ENCODE data around the gene PRXL2A. TPM values are rescaled to one million over a fixed set of nuclear protein-coding genes. Genes with fewer than 3 reads are reported as not detected.
"Not testable (repeated sequence)": the region's sequence is repeated elsewhere in the genome, so short reads cannot be mapped to it uniquely, and the experiment has no call there.

PRXL2A gene
- total RNA-seq, 1 experiment from 2014 or later: 8.6 TPM

GRCh38 chr10:80474941-80475340 is 66.6 kb downstream of the PRXL2A start:
- no peak for DNase-seq (ENCODE audit: low spot score)

- DNase-seq (ENCODE audit: low spot score): not testable (repeated sequence)
These were observed 67.3 kb downstream of the PRXL2A start for GRCh38 chr10:80475641-80476040.

- no peak for DNase-seq (ENCODE audit: low spot score)
These were observed 68.3 kb downstream of the PRXL2A start for GRCh38 chr10:80476685-80477084.

- no peak for DNase-seq (ENCODE audit: low spot score)
These were observed 69.5 kb downstream of the PRXL2A start for GRCh38 chr10:80477813-80478212.

DNA sequence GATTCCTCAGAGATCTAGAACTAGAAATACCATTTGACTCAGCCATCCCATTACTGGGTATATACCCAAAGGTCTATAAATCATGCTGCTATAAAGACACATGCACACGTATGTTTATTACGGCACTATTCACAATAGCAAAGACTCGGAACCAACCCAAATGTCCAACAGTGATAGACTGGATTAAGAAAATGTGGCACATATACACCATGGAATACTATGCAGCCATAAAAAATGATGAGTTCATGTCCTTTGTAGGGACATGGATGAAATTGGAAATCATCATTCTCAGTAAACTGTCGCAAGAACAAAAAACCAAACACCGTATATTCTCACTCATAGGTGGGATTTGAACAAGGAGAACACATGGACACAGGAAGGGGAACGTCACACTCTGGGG is 72.0 kb downstream of the PRXL2A start:
- not testable (repeated sequence) for DNase-seq (ENCODE audit: low spot score)

- no peak for DNase-seq (ENCODE audit: low spot score)
These were observed 72.5 kb downstream of the PRXL2A start for GRCh38 chr10:80480852-80481251.

DNA sequence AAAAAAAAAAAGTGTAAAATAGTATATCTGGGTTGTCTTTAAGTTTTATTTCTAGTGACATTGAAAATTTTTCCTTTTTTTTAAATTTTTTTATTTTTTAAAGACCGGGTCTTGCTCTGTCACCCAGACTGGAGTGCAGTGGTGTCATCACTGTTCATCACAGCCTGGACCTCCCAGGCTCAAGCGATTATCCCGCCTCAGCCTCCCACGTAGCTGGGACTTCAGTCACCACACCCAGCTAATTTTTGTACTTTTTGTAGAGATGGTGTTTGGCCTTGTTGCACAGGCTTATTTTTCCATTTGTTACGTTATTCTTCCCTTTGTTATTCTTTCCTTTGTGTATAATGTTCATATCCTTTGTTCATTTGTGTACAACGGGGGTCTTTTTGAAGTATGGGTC is 75.9 kb downstream of the PRXL2A start:
- DNase-seq (ENCODE audit: low spot score): no peak

- DNase-seq (ENCODE audit: low spot score): no peak
These were observed 76.3 kb downstream of the PRXL2A start for GRCh38 chr10:80484676-80485075.

- no peak for DNase-seq (ENCODE audit: low spot score)
These were observed 77.0 kb downstream of the PRXL2A start for GRCh38 chr10:80485076-80485945.

DNA sequence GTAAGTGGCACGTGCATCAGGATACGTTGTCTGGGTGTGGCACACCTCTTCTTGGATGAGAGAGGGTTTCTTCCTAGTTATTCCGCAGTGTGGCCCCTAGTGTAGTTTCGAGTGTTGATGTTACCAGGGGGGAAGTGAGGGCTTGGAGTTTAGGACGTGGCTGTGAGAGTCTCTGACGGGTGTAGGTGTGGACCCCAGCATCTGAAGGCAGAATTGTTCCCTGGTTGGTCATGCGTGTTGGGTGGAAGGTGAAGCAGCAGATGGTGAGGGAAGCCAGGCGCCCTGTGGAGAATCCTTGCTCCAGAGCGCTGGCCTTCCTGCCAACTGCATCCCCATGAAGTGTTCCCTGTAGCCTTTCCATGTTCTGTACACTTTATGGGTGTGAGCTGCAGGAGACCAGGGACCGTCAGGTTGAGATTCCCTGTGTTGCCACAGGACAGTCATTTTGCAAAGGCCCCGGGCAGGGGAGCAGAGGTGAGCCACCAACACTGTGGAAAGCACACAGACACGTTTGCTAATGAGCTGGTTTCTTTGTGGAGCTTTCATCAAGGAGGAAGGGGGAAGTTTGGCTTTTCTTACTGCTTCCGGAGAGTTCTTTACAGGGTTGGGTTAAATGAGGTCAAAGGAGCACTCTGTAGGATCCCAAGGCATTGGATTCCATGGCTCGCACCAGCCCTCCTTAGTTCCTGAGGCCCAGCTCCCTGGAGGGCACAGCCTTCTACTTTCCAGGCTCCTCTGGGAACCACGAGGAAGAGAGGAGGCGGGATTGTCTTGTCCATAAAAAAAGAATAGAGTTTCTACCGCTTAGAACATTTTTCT is 77.8 kb downstream of the PRXL2A start:
- no peak for DNase-seq (ENCODE audit: low spot score)

Other genes with a start within 250 kb of the PRXL2A start
- gene ANXA11, start 203.0 kb upstream of the PRXL2A start, total RNA-seq (2014; rRNA removed; shearing (Covaris generic)): 305 and 311 TPM in 2 replicates
- 0.03 TPM in 1 of 2 replicates, not detected in the other for gene MAT1A, start 118.9 kb upstream of the PRXL2A start, total RNA-seq (2014; rRNA removed; shearing (Covaris generic))
- gene DYDC1, start 51.8 kb upstream of the PRXL2A start, total RNA-seq (2014; rRNA removed; shearing (Covaris generic)): not detected in 2 replicates
- not detected in 2 replicates for gene DYDC2, start 51.8 kb upstream of the PRXL2A start, total RNA-seq (2014; rRNA removed; shearing (Covaris generic))
- 58.3 and 65.1 TPM in 2 replicates for gene TSPAN14, start 45.8 kb downstream of the PRXL2A start, total RNA-seq (2014; rRNA removed; shearing (Covaris generic))
- not detected in 2 replicates for gene SH2D4B, start 129.4 kb downstream of the PRXL2A start, total RNA-seq (2014; rRNA removed; shearing (Covaris generic))

Measured in HT-29 (cell line).